IMR-90 (cell line): Measurements from ENCODE around the gene COL4A2. TPM values are rescaled to one million over a fixed set of nuclear protein-coding genes. Genes with fewer than 3 reads are reported as not detected.

ENCODE experiments used
- ATAC-seq: fragments of 200-7000 bp; cut with Tn5 transposase; 2 replicates; pipeline ENCODE4 v1.9.1; 2020; ENCODE audit warnings: low read depth, mild to moderate bottlenecking, moderate library complexity
- BruUV-seq: library from RNA; stranded (reverse); fragments of 400-500 nt; replicated peaks from 2 replicates; lab custom pipeline; 2021; lab: Mats Ljungman, UMichigan
- CTCF ChIA-PET: fragments of 300-600 bp; formaldehyde crosslinking; extraction: SDS; loops from one replicate; lab custom pipeline; 2021; ENCODE audit warnings: antibody characterized with exemption; lab: Yijun Ruan, JAX
- POLR2A ChIA-PET: fragments of 300-600 bp; sonication (Branson Sonifier 250); formaldehyde crosslinking; loops from one replicate; lab custom pipeline; 2022; ENCODE audit warnings: antibody characterized with exemption; ENCODE audit not compliant: unreplicated experiment; lab: Charles Lee
- DNase-seq: peaks from one replicate; pipeline ENCODE4 v3.0.0; 2013
- H2AFZ ChIP-seq: replicated peaks from 2 replicates; pipeline ENCODE3; 2013; ENCODE audit warnings: low read length, mild to moderate bottlenecking; ENCODE audit not compliant: poor library complexity
- H2AK5ac ChIP-seq: 2 replicates; pipeline ENCODE4 v1.6.1; 2013; ENCODE audit warnings: low read depth, low read length, inconsistent platforms
- H2AK9ac ChIP-seq: replicated peaks from 2 replicates; pipeline ENCODE3; 2013; ENCODE audit warnings: mild to moderate bottlenecking, low read depth, low read length, moderate library complexity; ENCODE audit not compliant: poor library complexity
- H2BK120ac ChIP-seq: 2 replicates; pipeline ENCODE4 v1.6.1; 2013; ENCODE audit warnings: low read depth, low read length, inconsistent platforms
- H2BK15ac ChIP-seq: 3 replicates; pipeline ENCODE4 v1.6.1; 2013; ENCODE audit warnings: low read depth, low read length, inconsistent platforms
- H2BK20ac ChIP-seq: 2 replicates; pipeline ENCODE4 v1.6.1; 2013; ENCODE audit warnings: low read depth, mild to moderate bottlenecking, inconsistent platforms, low read length, moderate library complexity
- H2BK5ac ChIP-seq: 2 replicates; pipeline ENCODE4 v1.6.1; 2013; ENCODE audit warnings: mild to moderate bottlenecking, low read depth, low read length, inconsistent platforms; ENCODE audit not compliant: poor library complexity, severe bottlenecking
- H3K14ac ChIP-seq: replicated peaks from 2 replicates; pipeline ENCODE4 v1.6.1; 2013; ENCODE audit warnings: low read depth, low read length, inconsistent platforms
- H3K18ac ChIP-seq: 2 replicates; pipeline ENCODE4 v1.6.1; 2013; ENCODE audit warnings: low read depth, low read length, control low read depth
- H3K23ac ChIP-seq: 2 replicates; pipeline ENCODE4 v1.6.1; 2013; ENCODE audit warnings: low read depth, low read length, inconsistent platforms
- H3K27ac ChIP-seq: 2 replicates; pipeline ENCODE4 v1.5.1; 2013; ENCODE audit warnings: mild to moderate bottlenecking, control low read depth, low read length; ENCODE audit not compliant: insufficient read depth
- H3K27me3 ChIP-seq: 2 replicates; pipeline ENCODE4 v1.6.1; 2013; ENCODE audit warnings: low read length; ENCODE audit not compliant: control insufficient read depth, insufficient read depth
- H3K36me3 ChIP-seq: 2 replicates; pipeline ENCODE4 v1.6.1; 2013; ENCODE audit warnings: low read length, mixed read lengths; ENCODE audit not compliant: control insufficient read depth, insufficient read depth
- H3K4ac ChIP-seq: 2 replicates; pipeline ENCODE4 v1.6.1; 2013; ENCODE audit warnings: low read depth, low read length, inconsistent platforms
- H3K4me1 ChIP-seq: 2 replicates; pipeline ENCODE4 v1.6.1; 2013; ENCODE audit warnings: low read length, mixed read lengths; ENCODE audit not compliant: control insufficient read depth, insufficient read depth
- H3K4me2 ChIP-seq: 2 replicates; pipeline ENCODE4 v1.6.1; 2013; ENCODE audit warnings: low read depth, mild to moderate bottlenecking, control low read depth, low read length, moderate library complexity
- H3K4me3 ChIP-seq: 2 replicates; pipeline ENCODE4 v1.5.1; 2013; ENCODE audit warnings: low read depth, mild to moderate bottlenecking, control low read depth, low read length, moderate library complexity; ENCODE audit not compliant: insufficient read depth
- H3K56ac ChIP-seq: 2 replicates; pipeline ENCODE4 v1.6.1; 2013; ENCODE audit warnings: low read length, inconsistent platforms; ENCODE audit not compliant: insufficient read depth; ENCODE audit errors: extremely low read depth
- H3K79me1 ChIP-seq, 2 experiments: 2 replicates each; pipeline ENCODE4 v1.6.1; 2013; ENCODE audit warnings: low read length in 2 of 2, inconsistent platforms in 1 of 2, low read depth in 1 of 2
- H3K9ac ChIP-seq: 2 replicates; pipeline ENCODE4 v1.6.1; 2013; ENCODE audit warnings: low read depth, low read length, control low read depth
- H3K9me1 ChIP-seq: 2 replicates; pipeline ENCODE4 v1.6.1; 2013; ENCODE audit warnings: low read length, inconsistent platforms; ENCODE audit not compliant: insufficient read depth
- H3K9me3 ChIP-seq: 2 replicates; pipeline ENCODE4 v1.6.1; 2013; ENCODE audit warnings: low read length; ENCODE audit not compliant: control insufficient read depth, insufficient read depth
- H4K20me1 ChIP-seq: 2 replicates; pipeline ENCODE4 v1.6.1; 2013; ENCODE audit warnings: low read length, inconsistent platforms; ENCODE audit not compliant: insufficient read depth
- H4K5ac ChIP-seq: 2 replicates; pipeline ENCODE4 v1.6.1; 2013; ENCODE audit warnings: mild to moderate bottlenecking, low read depth, low read length, control low read depth
- H4K8ac ChIP-seq, 2 experiments: 2 replicates each; pipeline ENCODE4 v1.6.1; 2013; ENCODE audit warnings: low read depth in 2 of 2, low read length in 2 of 2, control low read depth in 1 of 2, inconsistent platforms in 1 of 2
- H4K91ac ChIP-seq: 2 replicates; pipeline ENCODE4 v1.6.1; 2013; ENCODE audit warnings: low read depth, low read length, inconsistent platforms; ENCODE audit not compliant: insufficient read depth
- NFE2L2 ChIP-seq: fragments of 150-350 bp; IDR thresholded peaks from 2 replicates; pipeline ENCODE4 v1.6.1; 2016; ENCODE audit warnings: low read depth, mild to moderate bottlenecking, low read length
- RFX5 ChIP-seq: IDR thresholded peaks from 2 replicates; pipeline ENCODE4 v1.8.0; 2012; ENCODE audit warnings: low read depth, mild to moderate bottlenecking, low read length, moderate library complexity
- WGBS, 2 experiments: methylation state at CpG; one replicate each; pipeline versions ENCODE4 v1.1.5 to v1.1.7; 2013; ENCODE audit warnings: missing lambda C conversion rate in 2 of 2; ENCODE audit not compliant: insufficient read length in 1 of 2; ENCODE audit errors: extremely low coverage in 2 of 2; 5-methylcytosine and 5-hydroxymethylcytosine counted together
- dilution Hi-C: fragments of 300-500 bp; cut with HindIII; formaldehyde crosslinking; loops from one replicate; pipeline ENCODE4 v1.14.3; 2018; ENCODE audit warnings: low sequenced_read_pairs; ENCODE audit not compliant: unreplicated experiment
- in situ Hi-C: fragments of 300-500 bp; cut with MboI; formaldehyde crosslinking; loops from 3 replicates; pipeline ENCODE4 v1.14.3; 2019; ENCODE audit warnings: low sequenced_read_pairs, inconsistent platforms, mixed read lengths
- intact Hi-C: fragments of 100-400 bp; cut with micrococcal nuclease; formaldehyde crosslinking; loops from 2 replicates; pipeline ENCODE4 v1.10.0; 2022
- polyA plus RNA-seq, 3 experiments: library from polyadenylated mRNA; depleted of rRNA; stranded (reverse); fragments of >200 nt; gene quantifications; 2 replicates each; pipeline ENCODE4 v1.2.3, GENCODE V29; 2012; ENCODE audit warnings: low replicate concordance in 1 of 3
- total RNA-seq: library from RNA; depleted of rRNA; stranded (reverse); fragments of >200 nt; gene quantifications from 2 replicates; pipeline ENCODE4 v1.2.3, GENCODE V29; 2012
- TF ChIP-seq, protein P1 (sequence below): fragments of 150-350 bp; IDR thresholded peaks from 2 replicates; pipeline ENCODE4 v1.6.1; 2017; ENCODE audit warnings: mild to moderate bottlenecking, antibody characterized with exemption, low read length, low read depth

COL4A2 gene
- total and polyA plus RNA-seq, 2 of the 4 experiments (the other 2 are of a cell fraction) = 90.7 to 457 TPM

DNA sequence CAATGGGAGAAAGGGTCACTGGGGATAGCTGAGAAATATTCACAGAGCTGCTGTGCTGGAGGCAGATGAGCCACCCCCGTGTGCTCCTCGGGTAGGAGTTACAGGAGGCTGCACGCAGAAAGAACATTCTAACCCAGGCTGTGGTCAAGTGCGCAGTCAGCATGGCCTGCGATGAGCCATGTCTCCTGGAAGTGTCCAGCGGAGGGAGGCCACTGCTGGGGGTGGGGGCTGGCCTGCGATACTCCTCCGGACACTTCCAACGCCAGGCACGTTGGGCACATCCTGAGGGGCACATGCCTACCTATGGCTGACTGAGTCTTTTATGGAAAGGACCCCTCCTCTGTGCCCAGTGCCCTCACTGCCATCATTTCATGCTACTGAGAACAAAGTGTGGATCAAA is 198.5 kb downstream of the COL4A2 start:
- no peak overlapping the region for H3K27ac ChIP-seq
- H2AK5ac ChIP-seq = no peak overlapping the region
- in situ Hi-C loops = no loop called here
- no peak overlapping the region for H2BK120ac ChIP-seq
- H3K9me3 ChIP-seq = no peaks in the 10 kb centered on the region
- peaks cover 21 to 37% of the 10 kb centered on the region in 2 experiments for H3K79me1 ChIP-seq
- no peak overlapping the region for H3K18ac ChIP-seq
- H3K4me2 ChIP-seq = no peak overlapping the region
- no peak overlapping the region for H2BK20ac ChIP-seq
- H3K9ac ChIP-seq = no peak overlapping the region
- CTCF ChIA-PET = no interaction called here
- no peak overlapping the region for H3K14ac ChIP-seq
- no peak overlapping the region for H4K8ac ChIP-seq
- no peak overlapping the region for H3K4ac ChIP-seq
- dilution Hi-C loops = no loop called here
- no peak overlapping the region for H3K56ac ChIP-seq
- no peak overlapping the region for H2BK5ac ChIP-seq
- no peak overlapping the region for H2AK9ac ChIP-seq
- no peak overlapping the region for H4K5ac ChIP-seq
- H2AFZ ChIP-seq = no peak overlapping the region
- H4K20me1 ChIP-seq = peaks cover 9% of the 10 kb centered on the region
- POLR2A ChIA-PET = no interaction called here
- intact Hi-C loops = no loop called here
- H3K4me3 ChIP-seq = no peak overlapping the region
- DNase-seq (no peak), ATAC-seq (no peak)
- no peak overlapping the region for H2BK15ac ChIP-seq
- WGBS, 2 experiments = 94% methylated on average over 6 of the region's 10 CpGs; no CpG with 5 or more reads in 1 of the 2 experiments
- peaks cover 20% of the 10 kb centered on the region for H3K4me1 ChIP-seq
- peaks cover 92% of the 10 kb centered on the region for H3K36me3 ChIP-seq
- TF ChIP-seq, protein P1, sequence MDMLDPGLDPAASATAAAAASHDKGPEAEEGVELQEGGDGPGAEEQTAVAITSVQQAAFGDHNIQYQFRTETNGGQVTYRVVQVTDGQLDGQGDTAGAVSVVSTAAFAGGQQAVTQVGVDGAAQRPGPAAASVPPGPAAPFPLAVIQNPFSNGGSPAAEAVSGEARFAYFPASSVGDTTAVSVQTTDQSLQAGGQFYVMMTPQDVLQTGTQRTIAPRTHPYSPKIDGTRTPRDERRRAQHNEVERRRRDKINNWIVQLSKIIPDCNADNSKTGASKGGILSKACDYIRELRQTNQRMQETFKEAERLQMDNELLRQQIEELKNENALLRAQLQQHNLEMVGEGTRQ = no peak
- TF ChIP-seq RFX5 = no peak
- TF ChIP-seq NFE2L2 = no peak
- H3K9me1 ChIP-seq = peaks cover 15% of the 10 kb centered on the region
- no peak overlapping the region for H4K91ac ChIP-seq
- no peak overlapping the region for H3K23ac ChIP-seq
- H3K27me3 ChIP-seq = no peaks in the 10 kb centered on the region
- no TSS peak for BruUV-seq
